AG09309 (cell line): ENCODE results near the gene MBNL1.

Experiments used
- DNase-seq: peaks from one replicate; pipeline ENCODE4 v3.0.0-alpha.2; 2010; ENCODE audit warnings: low read depth
- H3K4me3 ChIP-seq: 2 replicates; pipeline ENCODE4 v1.5.1; 2011; ENCODE audit warnings: mild to moderate bottlenecking, low read depth, low read length, moderate library complexity; ENCODE audit not compliant: control insufficient read depth
- TF ChIP-seq, protein P1 (sequence below): IDR thresholded peaks from 2 replicates; pipeline ENCODE4 v1.5.1; 2011; ENCODE audit warnings: mild to moderate bottlenecking, low read depth, low read length, inconsistent platforms; ENCODE audit not compliant: insufficient read depth, control insufficient read depth; ENCODE audit errors: missing control alignments

MBNL1 gene

DNA sequence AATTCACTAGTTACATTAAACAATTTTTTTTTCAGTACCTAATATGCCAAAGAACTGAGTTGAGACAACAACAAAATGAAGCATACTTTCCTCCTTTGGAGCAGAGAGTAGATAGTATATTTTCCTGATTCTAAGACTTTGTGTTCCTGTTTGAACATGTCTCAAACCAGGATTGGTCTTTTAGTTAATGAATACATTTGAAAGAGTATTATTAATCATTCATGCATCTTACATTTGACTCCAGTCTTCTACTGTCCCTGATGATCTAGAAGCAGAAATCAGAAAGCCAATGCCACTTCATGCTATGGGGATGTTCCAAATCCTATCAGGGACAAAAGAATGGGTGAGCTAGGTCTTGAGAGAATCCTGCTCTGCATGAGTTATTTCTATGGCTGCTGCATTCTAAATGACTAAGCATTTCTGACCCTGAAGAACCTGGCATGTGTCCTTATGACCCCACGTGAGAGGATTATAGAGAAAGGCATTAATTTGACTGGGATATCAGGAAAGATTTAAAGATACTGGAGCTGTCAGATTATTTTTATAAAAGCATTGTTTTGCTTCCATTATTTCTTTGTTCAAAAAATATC, 32.9 kb upstream of the MBNL1 start:
- DNase-seq = no peak
- H3K4me3 ChIP-seq = no peak overlapping the region
- TF ChIP-seq, protein P1, sequence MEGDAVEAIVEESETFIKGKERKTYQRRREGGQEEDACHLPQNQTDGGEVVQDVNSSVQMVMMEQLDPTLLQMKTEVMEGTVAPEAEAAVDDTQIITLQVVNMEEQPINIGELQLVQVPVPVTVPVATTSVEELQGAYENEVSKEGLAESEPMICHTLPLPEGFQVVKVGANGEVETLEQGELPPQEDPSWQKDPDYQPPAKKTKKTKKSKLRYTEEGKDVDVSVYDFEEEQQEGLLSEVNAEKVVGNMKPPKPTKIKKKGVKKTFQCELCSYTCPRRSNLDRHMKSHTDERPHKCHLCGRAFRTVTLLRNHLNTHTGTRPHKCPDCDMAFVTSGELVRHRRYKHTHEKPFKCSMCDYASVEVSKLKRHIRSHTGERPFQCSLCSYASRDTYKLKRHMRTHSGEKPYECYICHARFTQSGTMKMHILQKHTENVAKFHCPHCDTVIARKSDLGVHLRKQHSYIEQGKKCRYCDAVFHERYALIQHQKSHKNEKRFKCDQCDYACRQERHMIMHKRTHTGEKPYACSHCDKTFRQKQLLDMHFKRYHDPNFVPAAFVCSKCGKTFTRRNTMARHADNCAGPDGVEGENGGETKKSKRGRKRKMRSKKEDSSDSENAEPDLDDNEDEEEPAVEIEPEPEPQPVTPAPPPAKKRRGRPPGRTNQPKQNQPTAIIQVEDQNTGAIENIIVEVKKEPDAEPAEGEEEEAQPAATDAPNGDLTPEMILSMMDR = no peak

DNA sequence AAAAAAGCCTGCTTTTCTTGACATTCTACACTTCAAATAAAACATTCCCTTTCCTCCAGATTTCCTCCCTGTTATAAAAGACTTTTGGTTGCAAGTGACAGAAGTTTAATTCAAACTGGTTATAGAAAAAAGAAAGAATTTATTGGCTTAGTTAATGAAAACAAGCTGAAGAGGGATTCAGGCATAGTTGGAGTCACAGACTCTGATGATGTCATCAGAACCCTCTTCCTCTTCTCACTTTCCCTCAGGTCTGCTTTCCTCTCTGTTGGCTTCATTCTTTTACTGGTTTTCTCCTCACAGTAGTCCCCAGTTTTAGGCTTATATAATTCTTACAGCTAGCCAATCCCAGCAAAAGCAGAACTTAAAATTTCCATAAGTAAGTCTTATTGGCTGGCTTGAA, 32.0 kb upstream of the MBNL1 start:
- H3K4me3 ChIP-seq = no peak overlapping the region
- peak; percentile 47 for DNase-seq
- TF ChIP-seq, protein P1 = no peak

DNA sequence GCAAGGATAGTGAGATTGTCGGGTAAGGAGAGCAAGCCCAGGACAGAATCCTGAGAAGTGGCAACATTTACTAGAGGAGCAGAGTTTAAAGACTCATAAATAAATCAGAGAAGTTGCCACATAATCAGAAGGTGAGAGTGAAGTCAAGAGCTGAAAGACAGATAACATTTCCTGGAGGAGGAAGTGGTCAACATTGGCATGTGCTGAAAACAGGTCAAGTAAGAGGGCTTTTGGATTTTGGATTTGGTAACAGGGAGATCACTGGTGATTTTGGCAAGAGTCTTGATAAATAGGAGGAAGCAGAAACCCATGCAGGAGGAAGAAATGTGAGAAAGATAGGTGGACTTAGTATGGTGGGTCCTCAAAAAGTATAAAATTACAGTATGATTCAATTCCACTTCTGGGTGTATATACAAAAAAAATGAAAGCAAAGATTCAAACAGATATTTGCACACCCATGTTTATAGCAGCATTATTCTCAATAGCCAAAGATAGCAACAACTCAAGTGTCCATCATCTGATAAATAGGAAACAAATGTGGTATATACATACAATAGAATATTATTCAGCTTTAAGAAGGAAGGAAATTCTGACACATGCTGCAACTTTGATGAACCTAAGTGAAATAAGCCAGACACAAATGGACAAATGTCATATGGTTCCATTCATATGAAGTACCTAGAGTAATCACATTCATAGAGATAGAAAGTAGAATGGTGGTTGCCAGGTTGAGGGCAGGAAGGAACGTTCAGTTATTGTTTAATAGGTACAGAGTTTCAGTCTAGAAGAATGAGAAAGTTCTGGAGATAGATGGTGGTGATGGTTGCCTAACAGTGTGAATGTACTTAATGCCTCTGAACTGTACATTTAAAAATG, 27.3 kb upstream of the MBNL1 start:
- no peak overlapping the region for H3K4me3 ChIP-seq
- no peak for DNase-seq
- TF ChIP-seq, protein P1 = no peak

DNA sequence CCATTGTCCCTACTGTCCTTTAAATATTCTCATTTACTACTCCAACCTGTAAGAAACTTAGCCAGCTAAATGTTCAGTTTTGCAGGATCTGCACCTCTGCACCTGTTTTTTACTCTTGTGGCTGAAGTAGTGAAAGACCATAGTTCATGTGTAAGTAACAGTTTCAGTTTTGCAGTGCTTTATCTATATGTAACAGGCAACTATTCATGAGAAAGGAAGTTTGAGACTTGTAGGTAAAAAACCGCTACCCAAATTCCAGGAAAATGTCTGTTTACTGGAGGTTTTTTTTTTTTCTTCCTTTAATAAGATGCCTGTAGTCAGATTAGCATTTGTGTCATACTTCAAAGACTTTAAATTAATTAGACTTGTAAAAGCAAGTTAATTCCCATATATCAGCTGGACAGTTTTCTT, 25.4 kb upstream of the MBNL1 start:
- TF ChIP-seq, protein P1 = no peak
- H3K4me3 ChIP-seq = no peak overlapping the region
- DNase-seq = no peak

DNA sequence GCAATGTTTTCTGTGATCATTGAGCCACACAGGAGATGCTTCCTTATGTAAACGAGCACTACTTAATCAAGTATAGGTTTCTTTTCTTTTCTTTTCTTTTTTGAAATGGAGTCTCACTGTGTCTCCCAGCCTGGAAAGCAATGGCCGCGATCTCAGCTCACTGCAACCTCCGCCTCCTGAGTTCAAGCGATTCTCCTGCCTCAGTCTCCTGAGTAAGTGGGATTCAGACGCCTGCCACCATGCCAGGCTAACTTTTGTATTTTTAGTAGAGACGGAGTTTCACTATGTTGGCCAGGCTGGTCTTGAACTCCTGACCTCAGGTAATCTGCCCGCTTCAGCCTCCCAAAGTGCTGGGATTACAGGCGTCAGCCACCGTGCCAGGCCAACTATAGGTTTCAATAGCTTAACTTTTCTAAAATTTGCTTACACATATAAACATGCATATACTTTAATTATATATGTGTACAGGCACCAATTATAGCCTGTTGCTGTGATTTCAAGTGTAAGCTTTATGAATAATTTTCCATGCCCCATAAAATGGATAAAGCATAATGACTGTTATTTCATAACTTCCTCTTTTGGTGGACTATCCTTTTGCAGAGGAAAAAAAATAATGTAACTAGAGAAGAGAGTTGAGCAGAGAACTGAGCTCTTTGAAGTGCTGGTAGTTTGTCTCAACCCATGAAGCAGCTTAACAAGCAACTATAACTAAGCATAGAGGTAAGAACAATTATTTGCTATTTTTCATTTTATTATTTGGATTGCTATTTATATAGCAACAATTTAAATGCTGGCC, 24.8 kb upstream of the MBNL1 start:
- no peak overlapping the region for H3K4me3 ChIP-seq
- DNase-seq = no peak
- TF ChIP-seq, protein P1 = no peak

DNA sequence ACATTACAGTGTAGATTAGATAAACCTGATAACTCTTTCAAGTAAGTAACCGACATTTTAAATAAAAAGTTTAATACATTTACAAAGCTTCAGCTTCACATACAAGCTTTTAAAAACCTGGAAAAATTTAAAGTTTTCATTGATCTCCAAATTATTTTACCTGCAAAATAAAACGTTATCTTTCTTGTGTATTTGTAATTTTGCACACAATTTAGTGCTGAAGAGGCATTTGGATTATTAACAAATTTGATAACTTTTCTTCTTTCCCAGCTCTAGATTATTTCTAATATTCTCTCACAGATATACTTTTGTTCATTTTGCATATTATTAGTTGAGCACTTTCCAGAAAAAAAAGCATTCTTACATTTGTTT, 24.2 kb upstream of the MBNL1 start:
- DNase-seq = no peak
- TF ChIP-seq, protein P1 = no peak
- no peak overlapping the region for H3K4me3 ChIP-seq
